NCI-H524 treated with DMSO at 0.1 percent for 48 hours (cell line): Measurements from ENCODE around the gene TAL1.
A peak's percentile ranks its signal among the peaks of the same experiment; 100 is the strongest.
"Not testable (repeated sequence)": the region's sequence is repeated elsewhere in the genome, so short reads cannot be mapped to it uniquely, and the experiment has no call there.

Experiments used
- DNase-seq: peaks from one replicate; lab custom pipeline; 2025; lab: John Stamatoyannopoulos, UW

TAL1 gene

DNA sequence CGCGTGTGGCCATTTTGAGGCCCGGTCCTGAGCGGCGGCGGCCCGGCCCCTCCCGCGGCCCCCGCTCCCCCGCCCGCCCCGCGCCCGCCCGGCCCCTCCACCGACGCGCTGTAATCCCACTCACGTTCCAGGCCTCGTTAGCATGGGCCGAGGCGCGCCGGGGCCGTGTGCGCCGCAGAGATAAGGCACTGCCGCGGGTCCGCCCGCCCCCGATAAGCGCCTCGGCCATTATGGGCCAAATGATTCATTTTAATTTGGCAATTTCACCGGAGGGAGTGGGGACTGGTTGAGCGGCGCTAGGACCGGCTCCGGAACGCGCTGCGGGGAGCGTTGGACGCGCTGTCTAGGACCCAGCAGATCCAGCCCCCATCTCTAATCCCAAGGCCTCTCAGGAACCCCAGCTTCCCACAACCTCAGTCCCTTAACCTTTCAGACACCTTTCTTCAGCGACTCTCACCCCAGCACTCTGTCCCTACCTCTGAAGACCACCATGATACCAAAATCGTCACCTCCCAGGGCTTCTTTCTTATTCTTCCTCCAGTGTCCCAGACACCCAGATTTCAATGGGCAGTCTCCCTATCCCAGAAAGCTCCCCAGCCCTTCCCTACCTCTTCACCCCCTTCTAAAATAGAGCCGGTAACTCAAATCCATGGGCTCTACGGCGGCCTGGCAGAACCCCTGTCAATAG lies at the start of gene TAL1:
TSS of gene TAL1 (minus strand) at position 39 of the 688 bp plus-strand sequence. CDS start 6,337 bp downstream, outside the sequence.
- no peak for DNase-seq

GRCh38 chr1:47280142-47280541 lies 48.1 kb upstream of the TAL1 start:
- DNase-seq: no peak

DNA sequence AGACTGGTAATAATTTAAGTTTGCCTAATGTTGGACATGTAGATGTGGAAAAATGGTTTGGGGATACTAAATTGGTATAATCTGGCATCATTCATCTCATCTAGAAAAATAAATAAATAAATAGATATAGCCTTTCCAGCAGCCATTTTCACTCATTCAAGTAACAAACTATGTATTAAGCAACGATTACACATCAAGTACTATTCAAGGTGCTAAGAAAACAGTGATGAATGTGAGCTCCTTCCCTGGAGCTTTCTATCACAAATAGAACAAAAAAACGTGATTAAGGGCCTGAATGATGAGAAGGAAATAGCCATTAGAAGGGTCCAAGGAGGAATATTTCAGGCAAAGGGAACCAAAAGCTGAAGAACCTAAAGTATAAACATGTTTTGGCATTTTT lies 44.8 kb upstream of the TAL1 start:
- DNase-seq: no peak

GRCh38 chr1:47275811-47276210 lies 43.8 kb upstream of the TAL1 start:
- not testable (repeated sequence) for DNase-seq

- DNase-seq: not testable (repeated sequence)
Observed at GRCh38 chr1:47265529-47265928, 33.5 kb upstream of the TAL1 start.

- peak; percentile 12 for DNase-seq
Observed at GRCh38 chr1:47262787-47263413, 30.9 kb upstream of the TAL1 start.

GRCh38 chr1:47257224-47257623 lies 25.2 kb upstream of the TAL1 start:
- DNase-seq: no peak

DNA sequence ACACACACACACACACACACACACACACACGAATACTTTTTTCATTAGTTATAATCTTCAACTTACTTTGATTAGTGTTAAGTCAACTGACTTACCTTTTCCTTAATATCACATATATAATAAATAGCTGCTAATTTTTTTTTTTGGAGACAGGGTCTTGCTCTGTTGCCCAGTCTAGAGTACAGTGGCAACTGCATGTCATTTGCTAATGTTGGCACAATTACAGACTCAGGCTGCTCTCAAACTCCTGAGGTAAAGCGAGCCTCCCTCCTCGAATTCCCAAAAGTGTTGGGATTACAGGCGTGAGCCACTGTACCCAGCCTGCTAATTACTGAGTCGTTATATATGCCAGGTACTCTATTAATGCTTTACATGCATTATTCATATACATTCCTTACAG lies 20.8 kb upstream of the TAL1 start:
- DNase-seq: no peak

DNA sequence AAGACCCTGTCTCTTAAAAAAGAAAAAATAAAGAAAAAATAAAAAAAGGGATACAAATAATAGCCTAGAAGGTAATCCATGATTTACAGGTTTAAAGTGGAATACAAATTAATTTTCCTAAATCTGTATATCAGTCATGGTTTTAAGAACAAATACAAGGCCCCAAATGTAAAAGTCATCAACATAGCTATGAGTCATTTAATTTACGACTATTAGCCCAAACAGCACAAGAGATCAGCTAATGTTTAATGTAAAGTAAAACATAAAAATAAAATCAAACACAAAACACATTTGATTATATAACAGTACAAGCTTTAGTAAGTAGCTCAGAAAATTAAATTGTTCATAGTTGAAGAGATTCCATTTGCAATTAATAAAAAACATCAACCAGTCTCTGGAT lies 20.3 kb upstream of the TAL1 start:
- DNase-seq: no peak

DNA sequence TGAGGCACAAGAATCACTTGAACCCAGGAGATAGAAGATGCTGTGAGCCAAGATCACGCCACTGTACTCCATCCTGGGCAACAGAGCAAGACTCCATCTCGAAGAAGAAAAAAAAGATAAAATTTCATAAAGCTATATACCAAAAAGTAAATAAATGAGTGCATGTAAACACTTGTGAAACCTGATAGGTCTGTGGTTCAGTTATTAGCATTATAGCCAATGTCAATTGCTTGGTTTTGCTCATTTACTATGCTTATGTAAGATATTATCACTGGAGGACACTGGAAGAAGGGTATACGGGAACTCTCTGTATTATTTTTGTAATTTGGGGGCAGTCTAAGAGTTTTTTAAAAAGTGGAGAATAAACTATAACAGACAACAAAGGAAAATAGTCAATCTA lies 17.7 kb upstream of the TAL1 start:
- DNase-seq: no peak

DNA sequence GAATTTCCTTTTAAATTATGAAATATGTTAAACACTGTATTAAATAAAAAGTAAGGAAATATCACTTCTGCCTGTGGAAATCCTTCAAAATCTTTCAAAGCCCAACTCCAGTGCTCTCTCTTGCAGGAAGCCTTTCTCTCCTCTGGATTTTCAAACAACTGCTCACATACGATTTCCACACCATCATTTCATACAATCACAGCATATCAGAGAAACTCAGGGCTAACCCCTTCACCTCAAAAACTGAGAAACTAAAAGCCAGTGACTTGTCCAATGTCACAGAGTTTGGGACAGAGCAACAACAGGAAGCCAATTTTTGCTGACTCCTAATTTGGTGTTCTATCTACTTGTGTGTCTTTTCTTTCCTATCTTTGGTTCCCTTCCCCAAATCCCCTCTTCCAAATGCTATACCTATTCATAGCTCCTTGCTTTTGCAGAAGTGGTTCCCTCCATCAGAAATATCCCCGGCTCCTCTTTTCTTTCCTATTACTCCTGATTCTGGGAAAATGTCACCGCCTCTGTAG lies 12.4 kb upstream of the TAL1 start:
- DNase-seq: no peak

DNA sequence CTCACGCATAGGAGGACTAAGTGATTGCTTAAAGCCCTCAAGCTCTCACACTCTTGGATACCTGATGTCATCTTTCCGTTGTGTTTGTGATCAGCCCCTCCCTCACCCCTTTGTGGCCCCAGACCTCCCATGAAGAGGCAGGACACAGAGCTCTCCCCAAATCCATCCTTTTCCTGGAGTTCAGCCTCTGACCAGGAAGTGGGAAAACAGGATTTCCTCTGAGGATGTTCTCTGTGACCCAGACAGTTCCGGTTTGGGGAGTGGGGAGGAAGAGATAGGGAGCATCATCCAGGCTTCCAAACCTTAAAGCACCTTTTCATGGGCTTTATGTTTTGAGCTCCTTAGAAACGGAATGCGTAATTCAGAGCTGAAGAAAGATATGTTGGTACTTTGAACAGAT lies 11.9 kb upstream of the TAL1 start:
- no peak for DNase-seq

- no peak for DNase-seq
Observed at GRCh38 chr1:47241114-47242113, 9.4 kb upstream of the TAL1 start.

DNA sequence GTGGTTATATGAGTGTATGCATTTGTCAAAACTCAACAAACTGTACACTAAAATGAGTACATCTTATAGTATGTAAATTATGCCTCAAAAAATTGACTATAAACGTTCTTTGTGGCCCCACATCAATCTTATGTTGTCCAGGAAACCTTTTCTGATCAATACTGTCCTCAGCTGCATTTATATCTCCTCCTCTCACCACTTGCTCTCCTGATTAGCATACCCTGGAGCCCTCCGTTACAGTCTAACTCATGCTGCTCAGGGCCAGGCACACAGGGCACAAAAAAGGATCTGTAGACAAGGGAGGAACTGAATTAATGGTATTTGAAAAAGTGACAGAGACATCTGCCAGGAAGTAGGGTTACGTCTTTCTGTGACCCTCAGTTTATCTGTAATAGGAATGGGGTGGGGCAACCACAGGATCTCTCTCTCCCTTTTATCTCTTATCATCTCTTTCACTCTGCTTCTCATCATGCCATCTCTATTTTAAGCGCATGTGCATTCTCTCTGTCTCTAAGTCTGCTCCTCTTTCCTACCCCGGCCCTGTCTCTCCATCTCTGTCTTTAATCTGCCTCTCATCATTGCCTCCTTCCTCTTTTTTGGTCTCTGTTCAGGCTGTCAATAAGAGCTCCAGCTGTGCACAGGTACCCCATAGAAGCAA lies 7.0 kb upstream of the TAL1 start:
- DNase-seq: no peak

DNA sequence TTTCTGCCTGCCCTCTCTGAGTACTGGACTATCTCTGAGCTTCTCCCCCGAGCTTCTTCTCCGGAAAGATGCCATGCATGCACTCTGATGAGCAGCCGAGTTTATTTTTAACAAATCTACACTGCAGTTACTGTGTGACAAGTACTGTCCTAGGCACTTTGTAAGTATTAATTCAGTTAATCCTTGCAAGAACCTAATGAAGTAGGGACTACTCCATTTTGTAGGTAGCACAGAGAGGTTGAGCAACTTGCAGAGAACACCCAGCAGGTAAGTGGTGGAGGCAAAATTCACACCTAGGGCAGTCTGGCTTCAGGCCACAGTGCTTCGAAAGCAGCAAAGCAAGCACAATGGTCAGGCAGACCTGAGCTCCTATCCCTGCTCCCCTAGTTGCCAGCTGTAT lies 3.8 kb upstream of the TAL1 start:
- DNase-seq: no peak

- no peak for DNase-seq
Observed at GRCh38 chr1:47235241-47235681, 3.2 kb upstream of the TAL1 start.

DNA sequence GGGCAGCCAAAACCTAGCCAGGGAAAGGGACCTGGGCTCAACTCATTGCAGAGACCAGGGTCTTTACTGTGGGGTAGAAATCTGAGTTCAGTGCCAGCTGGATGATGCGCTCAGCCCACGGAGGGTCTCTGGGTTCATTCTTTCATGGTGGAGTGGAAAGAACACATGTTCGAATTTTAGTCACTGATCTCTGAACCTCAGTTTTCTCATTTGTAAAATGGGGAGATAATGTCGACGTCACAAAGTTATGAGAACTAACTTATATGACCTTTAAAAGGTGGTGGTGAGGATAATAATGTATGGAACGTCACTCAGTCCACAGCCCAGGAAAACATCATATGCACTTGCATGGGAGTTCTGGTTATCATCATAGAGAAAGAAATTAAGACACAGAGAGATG lies 1.2 kb upstream of the TAL1 start:
- DNase-seq: no peak

DNA sequence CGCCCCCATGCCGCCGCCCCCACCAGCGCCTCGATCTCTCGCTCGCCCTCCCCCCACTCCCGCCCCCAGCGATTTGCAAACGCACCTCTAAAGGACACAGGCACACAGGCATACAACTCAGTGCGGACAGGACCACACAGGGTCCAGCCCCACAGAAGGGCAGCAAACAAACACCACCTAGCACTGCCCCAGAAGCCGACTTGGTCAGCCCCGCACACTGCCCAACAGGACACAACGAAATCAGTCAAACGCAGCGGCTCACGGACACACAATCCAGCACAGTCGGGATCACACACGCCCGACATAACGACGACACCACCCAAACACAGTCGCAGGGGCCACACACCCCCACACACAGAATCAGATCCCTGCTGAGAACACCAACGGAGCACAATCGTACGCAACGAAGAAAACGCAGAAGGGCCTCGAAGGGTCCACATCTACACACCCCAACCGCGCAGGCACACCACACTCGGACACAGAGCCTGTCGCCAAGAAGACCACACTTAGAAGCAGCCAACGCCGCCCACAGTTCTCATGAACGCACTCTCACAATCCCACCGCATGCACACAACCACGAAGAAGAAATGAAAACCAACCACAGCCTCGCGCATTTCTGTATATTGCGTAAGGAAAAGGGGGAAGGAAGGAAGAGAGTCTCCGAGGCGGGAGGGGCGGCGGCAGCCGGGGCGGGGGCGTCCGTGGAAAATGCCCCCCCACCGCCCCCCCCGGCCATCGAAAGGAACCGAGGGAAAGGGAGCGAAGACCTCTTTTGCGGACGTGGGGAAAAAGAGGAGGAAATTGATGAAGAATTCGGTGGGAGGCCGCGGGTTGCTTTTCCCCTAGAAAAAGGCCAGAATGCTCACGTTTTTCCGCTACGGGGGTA lies 481 bp downstream of the TAL1 start:
- DNase-seq: no peak

DNA sequence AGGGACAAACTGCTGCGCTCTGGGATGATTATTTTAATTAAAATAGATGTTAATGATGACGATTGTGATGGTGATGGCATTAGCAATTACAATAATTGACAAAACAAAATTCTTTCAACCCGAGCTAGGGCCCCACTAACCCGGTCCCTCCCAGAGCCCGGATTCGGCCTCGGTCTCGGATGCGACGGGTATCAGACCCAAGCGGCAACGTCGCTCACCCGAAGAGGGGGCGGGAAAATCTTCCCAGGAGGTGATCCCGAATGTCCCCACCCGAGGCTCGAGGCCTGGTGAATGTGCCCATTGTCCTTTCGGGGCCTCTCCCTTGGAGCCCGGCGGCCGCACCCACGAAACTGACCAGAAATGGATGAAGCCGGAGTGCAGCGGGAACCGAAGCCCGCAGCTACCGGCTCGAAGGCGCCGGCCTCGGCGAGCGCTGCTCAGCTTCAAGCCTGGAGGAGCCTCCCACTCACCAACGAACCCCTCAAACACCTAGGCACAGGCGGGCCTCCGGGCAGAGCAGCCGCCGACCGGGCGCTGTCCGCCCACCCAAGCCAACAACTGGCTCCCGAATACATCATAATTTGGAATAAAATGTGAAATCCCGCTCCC lies 1.2 kb downstream of the TAL1 start:
- no peak for DNase-seq
